Measurements from ENCODE around the gene SPON1.
"Not testable (repeated sequence)": the region's sequence is repeated elsewhere in the genome, so short reads cannot be mapped to it uniquely, and the experiment has no call there.

SPON1 gene

GRCh38 chr11:13984616-13985450 is 22.3 kb downstream of the SPON1 start:
- no peak for DNase-seq

- not testable (repeated sequence) for DNase-seq
Measured at GRCh38 chr11:13986695-13987094, 24.2 kb downstream of the SPON1 start.

DNA sequence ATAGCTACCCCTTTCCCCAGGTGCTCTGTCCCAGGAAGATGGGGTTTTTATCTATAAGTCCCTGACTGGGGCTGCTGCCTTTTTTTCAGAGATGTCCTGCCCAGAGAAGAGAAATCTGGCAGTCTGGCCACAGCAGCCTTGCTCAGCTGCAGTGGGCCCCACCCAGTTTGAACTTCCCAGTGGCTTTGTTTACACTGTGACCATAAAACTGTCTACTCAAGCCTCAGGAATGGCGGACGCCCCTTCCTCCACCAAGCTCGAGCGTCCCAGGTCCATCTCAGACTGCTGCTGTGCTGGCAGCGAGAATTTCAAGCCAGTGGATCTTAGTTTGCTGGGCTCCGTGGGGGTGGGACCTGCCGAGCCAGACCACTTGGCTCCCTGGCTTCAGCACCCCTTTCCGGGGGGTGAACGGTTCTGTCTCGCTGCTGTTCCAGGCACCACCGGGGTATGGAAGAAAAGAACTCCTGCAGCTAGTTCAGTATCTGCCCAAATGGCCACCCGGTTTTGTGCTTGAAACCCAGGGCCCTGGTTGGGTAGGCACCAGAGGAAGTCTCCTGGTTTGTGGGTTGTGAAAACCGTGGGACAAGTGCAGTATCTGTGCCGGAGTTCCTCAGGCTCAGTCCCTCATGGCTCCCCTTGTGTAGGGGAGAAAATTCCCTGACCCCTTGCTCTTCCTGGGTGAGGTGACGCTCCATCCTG is 29.8 kb downstream of the SPON1 start:
- not testable (repeated sequence) for DNase-seq

- no peak for DNase-seq
Measured at GRCh38 chr11:13993096-13993765, 30.7 kb downstream of the SPON1 start.

DNA sequence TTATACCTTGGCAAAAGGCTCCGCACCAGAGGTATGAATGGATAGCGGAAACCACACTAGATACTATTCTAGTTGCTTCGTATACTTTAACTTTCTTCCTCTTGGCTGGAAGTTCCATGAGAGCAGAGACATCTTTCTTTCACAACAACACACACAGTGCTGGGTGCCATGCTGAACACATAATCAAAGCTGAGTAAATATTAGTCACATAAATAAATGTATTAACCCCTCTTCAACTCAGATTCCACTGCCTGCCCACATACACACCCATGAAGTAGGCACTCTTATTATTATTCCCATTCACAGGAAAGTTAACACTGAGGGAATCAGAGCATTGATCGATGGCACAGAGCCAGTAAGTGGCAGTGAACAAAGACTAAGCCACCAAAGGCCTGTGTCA is 35.4 kb downstream of the SPON1 start:
- DNase-seq = no peak

- DNase-seq = no peak
Measured at GRCh38 chr11:13999704-14000103, 37.2 kb downstream of the SPON1 start.

GRCh38 chr11:14001597-14001996 is 39.1 kb downstream of the SPON1 start:
- no peak for DNase-seq

- no peak for DNase-seq
Measured at GRCh38 chr11:14007566-14007965, 45.0 kb downstream of the SPON1 start.

DNA sequence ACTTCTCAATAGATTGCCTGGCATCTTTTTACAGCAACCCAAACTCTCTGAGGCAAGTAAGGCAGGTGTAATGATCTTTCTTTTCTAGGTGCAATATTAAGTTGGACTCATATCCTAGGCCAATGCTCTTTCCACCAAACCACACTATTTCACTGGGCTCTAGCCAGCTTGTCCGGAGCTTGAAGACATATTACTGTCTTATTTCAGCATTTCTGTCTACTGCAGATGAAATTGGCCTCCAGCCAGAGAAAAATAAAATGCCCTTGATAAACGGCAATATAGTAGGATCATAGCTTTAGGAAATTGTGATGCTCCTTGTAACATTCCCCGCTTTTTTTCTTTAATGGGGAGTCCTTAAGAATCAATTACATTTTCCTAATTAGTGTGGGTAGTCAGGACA is 48.1 kb downstream of the SPON1 start:
- no peak for DNase-seq

GRCh38 chr11:14012846-14013245 is 50.3 kb downstream of the SPON1 start:
- DNase-seq = no peak

DNA sequence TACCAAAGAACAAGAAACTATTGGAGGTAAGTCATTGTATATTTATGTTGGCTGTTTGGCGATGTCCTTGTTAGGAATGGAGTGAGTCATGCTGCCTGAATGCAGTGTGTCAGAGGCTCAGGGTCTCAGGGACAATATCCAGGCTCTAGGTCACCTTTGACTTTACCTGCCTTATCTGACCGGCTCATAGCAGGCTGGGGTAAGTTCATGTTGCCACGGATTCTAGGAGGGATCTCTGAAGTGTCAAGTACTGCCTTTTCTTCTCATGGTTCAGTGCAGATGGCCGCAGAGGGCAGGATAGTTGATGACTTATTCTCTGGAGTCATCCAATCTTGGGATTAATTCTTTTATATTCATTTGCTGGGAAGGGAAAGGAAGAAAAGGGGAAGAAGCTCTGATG is 53.2 kb downstream of the SPON1 start:
- DNase-seq = no peak

- DNase-seq = no peak
Measured at GRCh38 chr11:14018441-14018840, 55.9 kb downstream of the SPON1 start.

DNA sequence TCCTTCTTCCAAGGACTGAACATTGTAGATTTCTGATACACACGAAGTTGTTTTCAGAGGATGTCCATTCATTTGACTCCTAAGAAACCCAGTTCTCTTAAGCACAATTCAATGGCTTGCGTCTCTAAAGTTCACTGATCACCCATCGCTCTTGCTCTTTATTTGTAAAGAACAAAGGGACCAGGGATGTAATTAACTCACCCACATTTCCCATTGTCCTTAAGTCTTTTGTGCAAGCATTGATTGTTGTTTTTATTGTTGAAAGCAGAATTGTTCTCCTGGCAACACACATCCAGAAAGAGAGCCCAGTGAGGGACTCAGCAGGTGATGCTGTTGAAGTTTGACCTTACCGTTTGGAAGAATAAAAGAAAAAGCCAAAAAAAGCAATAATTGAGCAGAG is 59.2 kb downstream of the SPON1 start:
- DNase-seq = no peak

DNA sequence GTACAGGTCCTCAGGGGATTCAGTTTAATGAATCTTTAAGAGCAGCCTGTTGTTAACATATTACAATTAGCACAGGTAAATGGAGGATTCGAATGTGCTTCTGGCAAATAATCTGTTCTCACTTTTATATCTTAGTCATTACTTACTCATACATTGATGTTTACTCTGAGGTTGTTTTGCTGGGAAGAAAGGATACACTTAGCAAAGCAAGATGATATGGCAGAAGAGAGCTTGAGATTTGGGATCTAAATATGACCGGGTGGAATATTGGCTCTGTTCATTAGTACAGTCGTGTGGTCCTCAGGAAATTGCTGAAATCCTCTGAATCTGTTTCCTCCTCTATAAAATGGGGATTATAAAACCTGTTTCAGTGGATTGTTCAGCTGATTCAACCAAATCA is 59.7 kb downstream of the SPON1 start:
- no peak for DNase-seq

DNA sequence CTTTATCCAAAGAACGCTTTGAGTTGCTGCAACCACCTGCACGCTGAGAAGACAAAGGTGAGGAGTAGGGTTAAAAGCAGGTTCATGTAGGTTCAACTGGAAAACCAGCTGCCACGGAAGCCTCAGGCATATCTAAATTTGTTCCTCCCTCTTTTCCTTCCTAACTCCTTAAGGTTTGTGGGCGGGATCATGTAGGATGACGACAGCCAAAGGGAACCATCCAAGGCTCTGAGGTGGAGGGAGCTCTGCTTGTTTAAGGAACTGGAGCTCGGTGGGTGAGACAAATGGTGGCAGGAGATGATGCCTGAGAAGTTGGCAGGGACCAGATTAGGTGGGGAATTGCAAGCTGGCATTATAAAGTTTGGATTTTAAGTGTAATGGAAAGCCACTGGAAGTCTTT is 60.3 kb downstream of the SPON1 start:
- no peak for DNase-seq

DNA sequence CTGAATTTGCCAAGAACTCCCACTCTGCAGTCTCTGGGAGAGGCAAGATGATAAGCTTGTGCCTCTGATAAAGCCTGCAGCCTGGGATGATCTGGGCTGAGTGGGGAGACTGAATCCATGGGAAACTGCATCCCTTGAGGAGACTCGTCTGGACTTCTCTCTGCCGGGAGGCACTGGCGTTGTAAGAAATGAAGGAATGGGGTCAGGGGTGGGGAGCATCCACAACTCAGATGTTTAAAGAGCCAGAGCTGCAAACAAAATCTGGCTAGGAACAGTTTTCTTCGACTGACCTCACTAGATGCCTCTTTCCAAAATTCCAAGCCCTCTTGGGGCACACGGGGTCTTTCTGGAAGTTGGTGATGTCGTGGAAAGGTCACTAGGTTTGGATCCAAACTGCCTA is 64.4 kb downstream of the SPON1 start:
- DNase-seq = no peak

DNA sequence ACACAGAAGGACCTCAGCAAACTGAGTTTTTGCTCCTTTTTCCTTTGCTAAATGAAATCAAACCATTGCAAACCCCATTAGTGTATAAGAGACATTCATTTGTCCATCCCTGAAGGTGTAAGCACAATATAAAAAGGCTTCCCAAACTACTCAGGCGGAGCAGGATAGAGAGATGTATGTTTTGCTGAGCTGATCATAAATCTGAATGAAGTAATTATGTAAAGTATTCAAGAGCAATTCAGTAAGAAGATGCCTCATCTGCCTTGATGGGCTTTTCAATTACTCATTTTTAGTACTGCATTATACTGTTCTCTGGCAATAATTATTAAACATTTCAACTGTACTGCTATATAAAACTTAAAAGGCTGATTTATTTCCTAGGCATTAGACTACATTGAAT is 65.0 kb downstream of the SPON1 start:
- DNase-seq = no peak

DNA sequence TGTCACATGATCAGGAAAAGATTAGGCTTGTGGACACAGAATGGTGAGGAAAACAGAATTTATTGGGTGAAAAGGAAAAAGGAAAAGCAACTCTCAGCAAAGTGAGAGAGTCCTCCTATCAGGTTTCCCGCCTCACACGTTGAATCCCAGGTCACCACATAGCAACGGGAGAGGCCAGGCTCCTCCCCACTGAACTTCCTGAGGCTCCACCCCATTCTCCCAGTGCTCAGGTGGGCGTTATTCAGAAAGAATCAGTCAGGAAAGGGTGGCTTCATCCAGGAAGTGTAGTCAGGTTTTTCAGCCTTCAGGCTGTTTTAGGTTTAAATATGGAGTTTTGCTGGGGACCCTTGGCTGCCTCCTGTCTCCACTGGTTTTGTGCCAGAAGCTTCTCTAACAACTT is 66.9 kb downstream of the SPON1 start:
- DNase-seq = no peak

- DNase-seq = peak in 1 of 2 experiments; percentile 52
Measured at GRCh38 chr11:14029971-14030920, 67.7 kb downstream of the SPON1 start.

GRCh38 chr11:14035526-14035925 is 73.0 kb downstream of the SPON1 start:
- not testable (repeated sequence) for DNase-seq

DNA sequence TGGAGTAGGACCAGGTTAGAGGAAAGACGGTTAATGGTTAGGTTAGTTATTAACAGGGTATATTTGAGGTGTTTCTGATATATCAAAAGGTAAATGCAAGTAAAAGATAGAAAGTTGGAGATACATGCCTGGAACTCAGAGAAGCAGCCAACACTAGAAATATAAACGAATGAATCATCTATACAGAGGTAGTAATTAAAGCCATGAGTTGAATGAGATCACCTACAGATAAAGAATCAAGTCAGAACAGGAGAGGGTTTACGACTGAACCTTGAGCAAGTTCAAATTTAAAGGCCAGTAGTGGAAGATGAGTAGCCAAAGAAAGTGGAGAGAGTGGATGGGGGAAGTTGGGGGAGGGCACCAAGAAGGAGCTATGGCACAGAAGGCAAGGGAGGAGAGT is 73.9 kb downstream of the SPON1 start:
- DNase-seq = no peak

DNA sequence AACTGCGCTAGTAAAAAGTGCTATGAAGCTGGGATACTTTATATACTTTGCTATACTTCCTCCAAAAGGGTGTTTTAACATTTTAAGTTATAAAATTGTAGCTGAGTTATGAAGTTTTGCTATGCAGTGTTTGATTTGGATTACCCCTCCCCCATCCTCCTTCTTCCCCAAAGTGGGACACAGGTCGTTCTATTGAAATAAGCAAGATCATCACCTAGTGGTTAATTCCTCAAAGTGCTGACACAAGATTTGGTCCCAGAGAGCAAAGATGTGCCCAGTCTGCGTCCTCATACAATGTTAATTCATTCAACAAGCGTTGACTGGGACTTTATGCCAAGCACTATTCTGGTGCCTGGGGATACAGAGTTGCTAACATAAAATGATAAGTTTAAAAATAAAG is 78.5 kb downstream of the SPON1 start:
- no peak for DNase-seq

DNA sequence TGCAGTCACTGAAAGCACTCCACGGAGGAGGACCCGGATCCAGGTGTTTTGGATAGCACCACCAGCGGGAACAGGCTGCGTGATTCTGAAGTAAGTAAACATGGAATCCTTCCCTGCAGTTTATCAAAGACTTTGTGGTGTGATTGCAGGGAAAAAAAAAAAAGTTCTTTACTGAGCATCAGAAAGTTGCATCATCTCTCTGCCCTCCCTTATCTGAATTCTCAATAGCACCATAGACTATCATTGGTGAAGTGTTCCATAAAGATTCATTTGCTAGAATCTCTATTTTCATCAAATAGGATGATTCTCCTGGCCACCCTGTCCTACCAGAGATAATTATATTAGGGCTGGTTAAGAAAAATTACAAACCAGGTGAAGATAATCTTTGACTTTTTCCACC is 79.0 kb downstream of the SPON1 start:
- DNase-seq = no peak

Measured in NCI-H446 (cell line).